ENCODE data around the gene EIF1. TPM values are rescaled to one million over a fixed set of nuclear protein-coding genes. Genes with fewer than 3 reads are reported as not detected.
A peak's percentile ranks its signal among the peaks of the same experiment; 100 is the strongest.
"Not testable (repeated sequence)": the region's sequence is repeated elsewhere in the genome, so short reads cannot be mapped to it uniquely, and the experiment has no call there.

Gene EIF1
- 1,000 to 10,000 TPM; 1,122 to 1,685 (median 1,504) TPM for polyA plus RNA-seq (ENCODE audit: low read depth in 6 of 6)

DNA sequence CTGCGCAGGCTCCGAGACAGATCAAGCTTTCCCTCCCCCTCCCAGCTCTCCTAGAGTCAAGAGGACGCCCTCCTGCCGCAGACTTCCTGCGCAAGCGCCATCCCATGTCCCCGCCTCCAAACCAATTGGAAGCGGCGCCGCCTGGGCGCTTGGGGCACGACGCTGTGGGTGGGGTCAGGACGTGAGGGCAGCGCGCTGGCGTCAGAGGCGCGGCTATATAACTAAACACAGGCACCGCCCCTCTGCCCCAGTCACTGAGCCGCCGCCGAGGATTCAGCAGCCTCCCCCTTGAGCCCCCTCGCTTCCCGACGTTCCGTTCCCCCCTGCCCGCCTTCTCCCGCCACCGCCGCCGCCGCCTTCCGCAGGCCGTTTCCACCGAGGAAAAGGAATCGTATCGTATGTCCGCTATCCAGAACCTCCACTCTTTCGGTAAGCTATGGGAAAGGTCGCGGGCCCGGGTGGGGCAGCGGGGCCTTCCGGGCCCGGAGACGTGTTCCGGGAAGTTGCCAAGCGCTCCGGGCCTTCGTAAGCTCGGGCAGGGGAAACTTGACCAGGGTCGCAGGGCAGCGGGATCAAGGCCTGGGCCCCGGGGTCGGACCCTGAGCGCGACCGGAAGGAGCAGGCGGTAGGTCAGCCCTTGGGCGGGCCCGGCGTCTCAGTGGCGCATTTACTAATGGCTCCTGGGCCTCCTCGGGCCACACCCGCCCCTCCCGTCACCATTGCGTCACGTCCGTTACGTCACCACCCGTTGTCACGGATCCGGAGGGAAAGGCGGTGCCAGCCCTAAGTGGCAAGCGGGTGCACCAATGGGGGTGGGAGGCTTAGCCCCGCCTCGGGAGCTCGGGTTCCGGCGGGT lies at the start of gene EIF1:
Gene EIF1 (plus strand): TSS at position 245 of the 856 bp plus-strand sequence. CDS start 154 bp downstream, at position 399.
- Mint-ChIP-seq H3K4me3 (peak within 1 kb of the TSS; percentile 92 to 100 (median 98)), H3K9me3 (no peaks in the 10 kb centered on the region), H3K36me3 (peaks cover 9 to 16% of the 10 kb centered on the region in 2 donors), H3K27me3 (no peaks in the 10 kb centered on the region), H3K4me1 (peaks cover 22 to 51% (median 42%) of the 10 kb centered on the region in 3 donors), H3K27ac (peak within 1 kb of the TSS; percentile 99 to 100 (median 100))
- peak; percentile 99 for DNase-seq
- peak; percentile 68 to 69 for ATAC-seq (ENCODE audit: low read depth in 2 of 2)

DNA sequence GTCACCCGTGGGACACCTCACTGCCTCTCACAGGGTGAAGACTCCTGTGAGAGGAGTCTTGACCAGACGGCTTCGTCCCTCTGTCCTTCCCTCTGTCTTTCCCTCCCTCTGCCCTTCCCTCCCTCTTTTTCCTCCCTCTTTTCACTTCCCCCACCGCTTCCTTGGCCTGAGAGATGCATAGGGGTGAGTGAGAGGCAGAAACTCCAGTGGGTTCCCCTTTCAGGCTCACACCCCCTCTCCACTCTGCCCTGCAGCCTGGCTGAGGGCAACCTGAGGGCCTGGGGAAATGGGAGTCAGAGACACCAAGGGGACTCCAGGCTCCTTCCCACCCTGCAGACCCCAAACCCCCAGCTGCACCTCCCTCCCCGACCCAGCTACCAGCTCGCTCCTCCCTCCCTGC lies 49.7 kb upstream of the EIF1 start:
- ATAC-seq (ENCODE audit: low read depth in 2 of 2) (no peak), DNase-seq (no peak)
- H3K27ac Mint-ChIP-seq: no peak overlapping the region
- no peaks in the 10 kb centered on the region for H3K36me3 Mint-ChIP-seq
- peaks cover 0 to 13% (median 11%) of the 10 kb centered on the region in 3 donors for H3K27me3 Mint-ChIP-seq
- H3K4me3 Mint-ChIP-seq: no peak overlapping the region
- no peaks in the 10 kb centered on the region for H3K4me1 Mint-ChIP-seq
- no peaks in the 10 kb centered on the region for H3K9me3 Mint-ChIP-seq

DNA sequence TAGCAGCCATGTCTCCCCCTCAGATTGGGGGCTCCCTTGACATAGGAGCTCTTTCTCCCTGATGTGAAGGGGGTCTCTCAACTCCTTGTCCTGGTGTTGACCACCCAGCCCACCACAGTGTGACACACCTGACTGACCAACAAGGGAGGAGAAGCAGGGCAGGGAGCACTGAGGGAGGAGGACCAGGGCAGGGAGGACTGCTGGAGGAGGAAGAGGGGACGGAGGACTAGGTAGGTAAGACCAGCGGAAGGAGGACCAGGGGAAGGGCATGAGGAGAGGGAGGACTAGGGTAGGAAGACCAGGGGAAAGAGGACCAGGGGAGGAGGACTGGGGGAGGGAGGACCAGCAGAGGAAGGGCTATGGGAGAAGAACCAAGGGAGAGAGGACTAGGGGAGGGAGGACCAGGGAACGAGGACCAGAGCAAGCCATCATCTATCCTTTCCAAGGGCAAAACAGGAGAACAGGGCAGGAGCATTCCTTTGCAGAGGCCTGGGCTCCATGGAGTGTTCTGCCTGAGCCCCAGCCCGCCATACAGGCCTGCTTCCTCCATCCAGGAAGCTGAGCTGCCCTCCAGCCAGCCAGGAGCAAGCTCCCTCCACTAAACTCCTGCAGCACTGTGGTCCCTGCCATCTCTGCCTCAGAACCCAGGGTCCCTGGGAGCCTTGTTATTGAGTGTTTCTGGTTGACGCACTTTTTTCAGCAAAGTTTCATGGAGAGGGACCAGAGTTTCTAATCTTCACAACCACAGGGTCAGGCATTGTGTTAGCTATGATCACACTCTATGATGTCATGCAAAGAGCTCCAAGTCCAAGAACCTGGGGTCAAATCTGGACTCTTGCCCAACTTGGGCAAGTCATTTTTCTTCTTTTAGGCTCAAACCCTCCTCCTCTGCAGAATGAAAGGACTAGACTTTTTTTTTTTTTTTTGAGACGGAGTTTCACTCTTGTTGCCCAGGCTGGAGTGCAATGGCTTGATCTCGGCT lies 48.9 kb upstream of the EIF1 start:
- H3K27me3 Mint-ChIP-seq: peaks cover 0 to 13% (median 11%) of the 10 kb centered on the region in 3 donors
- H3K36me3 Mint-ChIP-seq: no peaks in the 10 kb centered on the region
- no peak overlapping the region for H3K4me3 Mint-ChIP-seq
- H3K27ac Mint-ChIP-seq: peak overlapping the region in 1 of 6 donors; percentile 56
- H3K9me3 Mint-ChIP-seq: no peaks in the 10 kb centered on the region
- ATAC-seq (ENCODE audit: low read depth in 2 of 2) (no peak), DNase-seq (no peak)
- H3K4me1 Mint-ChIP-seq: no peaks in the 10 kb centered on the region

DNA sequence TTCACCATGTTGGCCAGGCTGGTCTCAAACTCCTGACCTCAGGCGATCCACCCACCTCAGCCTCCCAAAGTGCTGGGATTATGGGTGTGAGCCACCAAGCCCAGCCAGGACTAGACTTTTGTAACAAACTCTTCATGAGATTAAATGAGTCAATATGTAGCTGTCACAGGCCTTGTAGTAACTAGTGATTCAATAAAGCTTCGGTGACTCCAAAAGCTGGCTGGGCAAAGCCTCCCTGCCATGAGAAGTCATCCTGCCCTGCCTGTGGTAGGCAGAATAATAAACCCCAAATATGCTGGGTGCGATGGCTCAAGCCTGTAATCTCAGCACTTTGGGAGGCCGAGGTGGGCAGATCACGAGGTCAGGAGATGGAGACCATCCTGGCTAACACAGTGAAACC lies 48.1 kb upstream of the EIF1 start:
- H3K36me3 Mint-ChIP-seq; H3K9me3 Mint-ChIP-seq; ATAC-seq (ENCODE audit: low read depth in 2 of 2); DNase-seq; H3K4me1 Mint-ChIP-seq; H3K4me3 Mint-ChIP-seq; H3K27ac Mint-ChIP-seq: not testable (repeated sequence)
- H3K27me3 Mint-ChIP-seq: peaks cover 0 to 13% (median 11%) of the 10 kb centered on the region in 3 donors

DNA sequence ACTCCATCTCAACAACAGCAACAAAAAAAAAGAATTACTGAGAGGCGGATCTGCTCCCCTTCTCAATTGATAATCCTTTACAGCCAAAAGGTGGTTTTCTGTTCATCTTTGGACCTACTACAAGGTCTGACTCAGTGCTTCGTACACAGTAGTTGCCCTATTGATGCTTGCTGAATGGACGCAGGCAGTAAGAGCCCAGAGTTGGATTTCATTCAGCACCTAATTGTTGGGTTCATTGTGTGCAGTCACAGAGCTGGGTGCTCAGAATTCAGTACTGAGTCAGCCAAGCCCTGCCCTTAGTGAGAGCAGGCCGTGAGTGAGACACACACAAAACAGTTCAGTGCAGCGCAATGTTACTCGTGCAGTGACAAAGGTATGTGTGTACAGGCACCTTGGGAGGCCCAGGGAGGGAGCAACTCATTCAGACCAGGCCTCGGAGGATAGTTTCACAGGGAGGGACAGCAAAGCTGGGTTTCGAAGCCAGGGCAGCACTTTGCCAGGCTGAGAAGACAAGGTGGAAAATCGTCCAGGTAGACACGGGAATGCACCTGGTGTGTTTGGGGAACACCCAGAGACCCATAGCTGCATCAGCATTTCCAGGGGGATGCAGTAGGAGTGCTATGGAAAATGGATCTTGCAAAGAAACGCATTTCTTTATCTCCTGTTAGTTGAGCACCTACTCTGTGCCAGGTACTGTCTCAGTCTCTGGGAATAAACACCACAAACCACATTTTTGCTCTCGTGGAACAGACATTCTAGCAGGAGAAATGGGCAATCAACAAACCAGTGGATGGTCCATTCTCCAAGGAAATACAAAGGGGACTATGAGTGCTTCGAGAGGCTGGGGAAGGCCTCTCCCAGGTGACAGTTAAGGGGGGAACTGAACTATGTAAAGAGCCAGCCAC lies 46.2 kb upstream of the EIF1 start:
- Mint-ChIP-seq H3K27ac (no peak overlapping the region), H3K4me1 (no peaks in the 10 kb centered on the region), H3K9me3 (no peaks in the 10 kb centered on the region), H3K36me3 (no peaks in the 10 kb centered on the region), H3K4me3 (no peak overlapping the region), H3K27me3 (peaks cover 0 to 13% (median 11%) of the 10 kb centered on the region in 3 donors)
- DNase-seq: no peak
- no peak for ATAC-seq (ENCODE audit: low read depth in 2 of 2)

DNA sequence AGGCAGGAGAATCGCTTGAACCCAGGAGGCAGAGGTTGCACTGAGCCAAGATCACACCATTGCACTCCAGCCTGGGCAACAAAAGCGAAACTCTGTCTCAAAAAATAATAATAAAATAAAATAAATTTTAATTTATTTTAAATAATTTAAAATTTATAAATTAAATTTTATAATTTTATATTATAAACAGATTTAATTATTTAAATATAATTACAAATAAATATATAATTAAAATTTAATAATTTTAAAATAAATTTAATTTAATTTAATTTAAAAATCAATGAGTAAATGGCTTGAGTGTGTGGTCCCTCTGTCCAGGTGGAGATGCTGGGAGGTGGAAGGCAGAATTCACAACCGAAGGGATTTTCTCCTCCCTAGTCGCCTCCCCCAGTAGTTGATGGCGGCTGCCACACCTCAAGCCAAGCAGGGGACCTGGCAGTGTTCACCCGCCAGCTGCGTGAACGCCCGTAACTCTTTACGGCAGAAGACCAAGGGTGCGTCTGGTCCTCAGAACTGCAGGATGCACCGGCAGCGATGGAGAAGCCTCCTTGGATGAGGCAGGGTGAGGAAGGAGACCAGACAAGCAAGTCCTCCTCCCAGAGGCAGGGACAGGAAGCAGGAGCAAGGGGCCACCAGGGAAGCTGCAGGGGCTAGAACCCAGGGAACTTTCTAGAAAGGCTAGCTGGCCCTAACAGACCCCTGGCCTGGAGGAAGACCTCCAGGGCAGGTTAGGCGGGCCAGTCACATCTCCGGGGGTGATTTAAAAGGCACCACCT lies 41.5 kb upstream of the EIF1 start:
- Mint-ChIP-seq H3K27ac (no peak overlapping the region), H3K4me1 (peaks cover 11 to 14% (median 12%) of the 10 kb centered on the region in 3 donors), H3K4me3 (peak overlapping the region in 2 of 8 donors; percentile 39 to 87), H3K9me3 (no peaks in the 10 kb centered on the region), H3K36me3 (no peaks in the 10 kb centered on the region), H3K27me3 (peaks cover 0 to 7% (median 5%) of the 10 kb centered on the region in 3 donors)
- DNase-seq (no peak), ATAC-seq (ENCODE audit: low read depth in 2 of 2) (no peak)

DNA sequence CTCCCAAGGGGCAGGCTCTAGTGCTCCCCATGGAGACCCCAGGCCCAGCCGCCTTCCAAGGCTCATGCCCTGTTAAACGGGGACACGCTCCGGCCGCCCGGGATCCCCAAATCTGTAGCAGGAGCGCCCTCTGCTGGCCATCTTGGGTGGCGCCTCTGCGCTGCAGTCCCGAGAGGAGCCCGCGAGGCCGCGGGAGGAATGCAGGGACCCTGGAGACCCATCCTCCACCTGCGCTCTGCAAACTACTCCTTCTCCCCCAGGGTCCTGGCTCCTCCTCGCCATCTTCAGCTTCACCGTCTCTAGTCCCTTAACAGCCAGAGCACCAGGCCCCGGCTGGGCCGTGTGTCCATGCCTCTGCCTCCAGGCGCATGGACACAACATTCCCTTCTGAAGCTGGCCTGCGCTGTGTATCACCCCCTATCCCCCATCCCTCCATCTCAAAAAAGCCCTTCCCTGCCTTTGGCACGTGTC lies 40.7 kb upstream of the EIF1 start:
- peaks cover 11 to 14% (median 12%) of the 10 kb centered on the region in 3 donors for H3K4me1 Mint-ChIP-seq
- H3K27ac Mint-ChIP-seq: peak overlapping the region in 3 of 6 donors; percentile 17 to 93 (median 76)
- ATAC-seq (ENCODE audit: low read depth in 2 of 2): peak; percentile 76 to 77

DNA sequence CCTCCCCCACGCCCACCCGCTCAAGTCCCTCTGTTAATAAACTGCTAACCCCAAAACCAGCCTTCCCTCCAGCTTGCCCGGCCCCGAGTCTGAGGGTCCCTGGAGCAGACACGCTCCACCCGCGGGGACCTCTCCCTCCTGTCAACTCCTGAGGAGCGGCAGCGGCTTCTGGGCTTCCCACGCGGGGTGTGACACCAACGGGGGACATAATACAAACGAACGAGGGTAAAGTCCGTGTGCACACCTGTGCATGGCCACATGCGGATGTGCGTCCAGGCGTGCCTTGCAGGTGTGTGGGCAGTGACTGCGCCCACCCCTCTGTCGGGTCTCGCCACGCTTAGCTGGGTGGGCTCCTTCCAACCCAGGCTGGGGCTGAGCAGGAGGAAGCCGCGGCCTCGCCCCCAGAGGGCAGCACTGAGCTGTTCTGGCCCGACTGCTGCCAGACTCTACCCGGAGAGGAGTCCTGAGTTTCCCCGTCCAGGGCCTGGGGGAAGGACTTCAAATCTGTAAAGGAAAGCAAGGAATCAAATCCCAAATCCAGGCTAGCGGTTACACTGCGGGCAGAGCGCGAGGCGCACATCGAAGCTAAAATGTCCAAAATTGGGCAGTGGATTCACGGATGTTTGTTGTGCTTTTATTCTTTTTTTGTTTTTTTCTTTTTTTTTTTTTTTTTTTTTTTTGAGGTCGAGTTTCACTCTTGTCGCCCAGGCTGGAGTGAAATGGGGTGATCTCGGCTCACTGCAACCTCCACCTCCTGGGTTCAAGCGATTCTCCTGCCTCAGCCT lies 40.1 kb upstream of the EIF1 start:
- Mint-ChIP-seq H3K9me3 (no peaks in the 10 kb centered on the region), H3K36me3 (no peaks in the 10 kb centered on the region), H3K4me3 (peak overlapping the region in 7 of 8 donors; percentile 46 to 90 (median 88)), H3K4me1 (peaks cover 11 to 14% (median 12%) of the 10 kb centered on the region in 3 donors), H3K27me3 (peaks cover 0 to 8% (median 5%) of the 10 kb centered on the region in 3 donors), H3K27ac (peak overlapping the region; percentile 12 to 94 (median 74))
- peak; percentile 84 for DNase-seq
- ATAC-seq (ENCODE audit: low read depth in 2 of 2): peak; percentile 84 to 89

More for the DNA sequence above, 40.7 kb upstream of the EIF1 start:
- peak; percentile 79 for DNase-seq
- Mint-ChIP-seq H3K4me3 (peak overlapping the region in 7 of 8 donors; percentile 46 to 90 (median 88)), H3K36me3 (no peaks in the 10 kb centered on the region), H3K27me3 (peaks cover 0 to 8% (median 5%) of the 10 kb centered on the region in 3 donors), H3K9me3 (no peaks in the 10 kb centered on the region)

DNA sequence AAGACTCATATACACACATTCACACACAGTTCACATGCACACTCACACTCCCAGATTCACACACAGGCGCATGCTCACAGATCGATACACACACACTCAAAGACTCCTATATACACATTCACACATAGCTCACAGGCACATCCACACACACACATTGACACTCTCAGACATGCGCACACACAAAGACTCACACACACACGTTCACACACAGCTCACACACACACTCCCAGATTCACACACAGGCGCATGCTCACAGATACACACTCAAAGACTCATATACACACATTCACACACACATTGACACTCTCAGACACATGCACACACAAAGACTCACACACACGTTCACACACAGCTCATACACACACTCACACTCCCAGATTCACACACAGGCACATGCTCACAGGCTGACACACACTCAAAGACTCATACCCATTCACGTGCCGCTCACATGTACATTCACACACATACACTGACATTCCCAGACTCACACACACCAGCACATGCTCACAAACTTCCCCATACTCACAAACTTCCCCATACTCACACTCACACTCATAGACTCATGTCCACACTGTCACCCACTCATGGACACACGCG lies 38.7 kb upstream of the EIF1 start:
- H3K4me1 Mint-ChIP-seq: peaks cover 11 to 14% (median 12%) of the 10 kb centered on the region in 3 donors
- DNase-seq: no peak
- H3K9me3 Mint-ChIP-seq: no peaks in the 10 kb centered on the region
- no peak for ATAC-seq (ENCODE audit: low read depth in 2 of 2)
- H3K27ac Mint-ChIP-seq: no peak overlapping the region
- peaks cover under 1 to 8% (median 5%) of the 10 kb centered on the region in 3 donors for H3K27me3 Mint-ChIP-seq
- H3K36me3 Mint-ChIP-seq: no peaks in the 10 kb centered on the region
- H3K4me3 Mint-ChIP-seq: no peak overlapping the region

DNA sequence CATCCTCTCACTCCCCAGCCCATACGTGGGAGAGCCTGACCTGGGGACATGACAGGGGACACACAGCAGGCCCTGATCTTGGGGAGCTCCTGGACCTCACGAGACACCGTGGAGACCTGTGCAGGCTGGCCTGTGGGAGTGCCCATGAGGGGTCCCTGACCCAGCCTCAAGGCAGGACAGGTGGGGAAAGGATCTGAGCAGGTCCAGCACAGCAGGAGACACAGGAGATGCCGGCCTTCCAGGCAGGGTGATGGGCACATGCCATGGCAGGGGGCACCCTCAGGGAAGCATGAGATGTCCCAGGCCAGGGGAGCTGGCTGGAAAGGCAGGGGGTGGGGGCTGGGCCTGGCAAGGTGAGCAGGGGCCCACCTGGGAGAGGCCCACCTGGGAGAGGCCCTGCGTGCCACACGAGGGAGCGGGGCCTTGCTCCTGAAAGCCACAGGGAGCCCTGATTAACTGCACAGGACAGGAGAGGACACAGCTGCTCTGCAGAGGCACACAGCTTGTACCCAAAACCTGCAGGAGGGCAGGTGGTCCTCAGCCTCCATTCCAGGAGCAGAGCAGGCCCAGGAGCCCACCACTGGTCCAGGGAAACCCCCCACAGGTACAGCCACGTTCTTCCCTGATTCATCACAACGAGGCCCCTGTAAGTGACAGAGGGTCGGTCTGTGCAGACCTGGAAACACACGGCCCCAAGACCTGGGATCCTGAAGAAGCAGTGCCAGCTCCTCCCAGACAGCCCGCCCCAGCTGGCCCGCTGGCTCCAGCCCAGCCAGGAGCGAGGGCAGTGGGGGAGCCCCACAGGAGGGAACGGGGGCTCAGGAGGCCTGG lies 37.7 kb upstream of the EIF1 start:
- Mint-ChIP-seq H3K27me3 (peaks cover 5 to 8% (median 7%) of the 10 kb centered on the region in 3 donors), H3K4me3 (peak overlapping the region in 2 of 8 donors; percentile 44 to 59), H3K4me1 (peaks cover 11 to 14% (median 12%) of the 10 kb centered on the region in 3 donors), H3K36me3 (no peaks in the 10 kb centered on the region), H3K9me3 (no peaks in the 10 kb centered on the region), H3K27ac (no peak overlapping the region)
- DNase-seq: no peak
- no peak for ATAC-seq (ENCODE audit: low read depth in 2 of 2)

All from naive B cell (primary cell).